Dedifferentiated amniotic fluid mesenchymal stem cell (primary cell): ENCODE results near the gene ZBTB21.
"Not testable (repeated sequence)": the region's sequence is repeated elsewhere in the genome, so short reads cannot be mapped to it uniquely, and the experiment has no call there.

Experiments
- DNase-seq: peaks from one replicate; pipeline ENCODE4 v3.0.0-alpha.2; 2016; ENCODE audit errors: extremely low spot score

ZBTB21 gene

DNA sequence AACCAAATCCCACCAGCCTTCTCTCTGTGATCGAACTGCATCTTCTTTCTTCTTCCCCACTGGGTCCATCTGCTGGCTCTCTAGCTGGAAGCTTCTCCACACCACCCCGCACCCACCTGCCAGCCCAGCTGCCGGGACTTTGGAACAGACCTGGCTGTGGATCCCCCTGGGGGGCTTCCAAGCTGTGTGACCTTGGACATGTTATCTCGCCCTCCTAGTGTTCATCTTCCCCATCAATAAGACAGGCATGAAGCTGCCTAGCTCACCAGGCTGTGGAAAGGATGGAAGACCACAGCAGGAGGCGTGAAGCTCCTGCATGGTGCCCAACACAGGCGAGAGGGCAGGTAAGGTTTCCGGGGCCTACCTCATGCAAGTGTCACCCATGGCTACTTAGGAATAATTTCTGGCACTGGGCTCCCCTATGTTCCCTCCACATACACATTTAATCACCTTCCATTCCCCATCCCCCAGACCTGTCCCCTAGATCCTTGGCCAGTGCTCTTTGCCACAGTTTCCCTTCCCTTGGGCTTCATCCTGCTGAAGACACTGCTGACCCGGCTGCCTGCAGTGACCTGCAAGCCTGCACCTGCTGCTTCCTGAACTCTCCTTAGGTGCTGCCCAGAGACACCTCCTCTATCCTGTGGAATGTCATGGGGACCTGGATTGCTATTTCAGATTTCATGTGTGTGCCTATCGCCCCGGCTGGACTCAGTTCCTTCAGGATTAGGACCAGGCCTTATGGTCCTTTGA is 43.1 kb downstream of the ZBTB21 start:
- DNase-seq: no peak

DNA sequence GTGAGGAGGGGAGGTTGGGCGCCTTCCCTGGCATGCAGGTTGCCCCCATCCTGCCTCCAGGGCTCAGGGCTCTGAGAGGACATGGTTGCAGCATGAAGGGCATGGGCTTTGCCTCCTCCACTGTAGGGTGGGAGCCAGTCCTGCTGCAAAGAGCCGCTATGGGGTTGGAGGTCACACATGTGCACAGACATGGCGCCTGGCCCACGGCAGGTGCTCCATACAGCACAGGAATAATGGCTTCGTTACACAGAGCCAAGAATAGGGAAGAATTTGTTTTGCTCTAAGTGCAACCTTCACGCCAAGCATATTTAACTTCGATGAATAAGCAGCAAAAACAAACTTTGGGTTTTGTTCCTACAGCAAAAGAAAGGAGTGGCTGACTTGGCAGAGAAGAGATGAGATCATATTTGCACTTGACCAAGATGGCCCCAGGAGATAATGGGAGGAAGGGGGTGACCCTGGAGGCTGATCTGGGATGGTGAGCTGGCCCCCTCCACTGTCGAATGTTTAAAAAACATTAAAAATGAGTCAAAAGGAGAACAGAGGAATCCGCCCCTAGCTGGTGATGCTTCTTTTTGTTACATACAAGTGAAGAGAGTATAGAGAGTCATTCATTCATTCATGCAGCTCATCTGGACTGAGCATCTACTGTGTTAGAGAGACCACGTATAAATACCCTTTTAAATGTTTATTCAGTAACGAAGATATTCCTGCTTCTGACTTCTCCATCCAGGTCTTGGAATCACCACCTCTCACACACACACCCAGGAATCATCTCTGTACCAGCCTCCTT is 43.9 kb downstream of the ZBTB21 start:
- DNase-seq: no peak

DNA sequence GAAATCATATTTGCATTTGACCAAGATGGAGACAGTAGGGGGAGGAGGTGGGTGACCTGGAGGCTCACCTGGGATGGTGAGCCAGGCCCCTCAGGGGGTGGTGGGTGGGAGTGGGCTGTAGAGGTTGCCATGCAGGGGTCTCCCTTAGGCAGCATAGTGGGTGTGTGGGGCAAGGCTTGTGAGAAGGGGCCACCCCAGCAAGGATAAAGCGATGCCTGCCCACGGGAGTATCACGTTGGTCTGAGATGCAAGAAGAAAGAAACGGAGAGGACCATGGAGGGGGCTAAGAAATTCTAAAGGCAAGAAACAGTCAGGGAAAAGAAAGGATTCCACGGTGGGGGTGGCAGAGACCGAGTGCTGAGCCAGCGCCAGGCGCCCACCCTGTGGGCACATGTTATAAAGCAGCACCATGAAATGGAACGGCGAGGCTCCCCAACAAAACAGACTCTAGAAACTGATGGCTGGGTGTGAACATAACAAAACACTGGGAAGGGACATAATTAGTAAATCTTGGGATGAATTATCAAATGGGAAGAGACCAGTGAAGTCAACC is 44.6 kb downstream of the ZBTB21 start:
- DNase-seq: no peak

DNA sequence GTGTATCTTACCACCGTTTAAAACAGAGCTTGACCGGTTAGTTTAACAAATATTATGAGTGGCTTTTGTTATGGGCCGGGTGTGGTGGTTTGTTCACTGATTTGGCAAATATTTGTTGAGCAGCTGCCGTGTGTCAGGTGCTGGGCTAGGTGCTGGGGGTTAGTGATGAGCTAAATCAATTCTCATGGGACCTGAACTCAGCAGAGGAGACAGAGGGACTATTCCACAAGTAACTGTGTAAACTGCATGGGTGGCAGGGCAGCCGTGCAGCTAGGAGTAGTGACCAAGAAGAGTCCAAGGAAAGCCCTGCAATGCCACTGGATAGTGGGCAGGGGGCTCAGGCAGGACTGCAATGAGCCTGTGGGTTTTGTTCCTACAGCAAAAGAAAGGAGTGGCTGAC is 45.1 kb downstream of the ZBTB21 start:
- no peak for DNase-seq

DNA sequence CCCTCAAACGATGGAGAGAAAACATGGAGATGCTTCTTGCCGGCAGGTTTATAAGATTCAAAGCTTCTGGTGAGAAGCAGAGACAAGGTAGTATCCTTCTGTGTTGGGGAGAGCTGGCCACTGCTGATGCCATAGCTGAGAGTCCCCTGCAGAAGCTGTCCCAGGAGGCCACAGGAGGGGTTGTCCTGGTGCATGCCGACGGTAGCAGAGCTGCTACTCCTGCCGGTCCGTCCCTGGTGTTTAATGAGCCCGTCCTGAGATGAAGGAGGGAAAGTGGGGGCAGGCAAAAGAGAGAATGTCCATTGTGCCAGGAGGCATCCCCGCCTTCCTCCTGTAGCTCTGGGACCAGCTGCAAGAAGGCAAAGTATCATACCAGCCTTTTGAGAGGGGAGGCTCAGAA is 46.0 kb downstream of the ZBTB21 start:
- DNase-seq: no peak

DNA sequence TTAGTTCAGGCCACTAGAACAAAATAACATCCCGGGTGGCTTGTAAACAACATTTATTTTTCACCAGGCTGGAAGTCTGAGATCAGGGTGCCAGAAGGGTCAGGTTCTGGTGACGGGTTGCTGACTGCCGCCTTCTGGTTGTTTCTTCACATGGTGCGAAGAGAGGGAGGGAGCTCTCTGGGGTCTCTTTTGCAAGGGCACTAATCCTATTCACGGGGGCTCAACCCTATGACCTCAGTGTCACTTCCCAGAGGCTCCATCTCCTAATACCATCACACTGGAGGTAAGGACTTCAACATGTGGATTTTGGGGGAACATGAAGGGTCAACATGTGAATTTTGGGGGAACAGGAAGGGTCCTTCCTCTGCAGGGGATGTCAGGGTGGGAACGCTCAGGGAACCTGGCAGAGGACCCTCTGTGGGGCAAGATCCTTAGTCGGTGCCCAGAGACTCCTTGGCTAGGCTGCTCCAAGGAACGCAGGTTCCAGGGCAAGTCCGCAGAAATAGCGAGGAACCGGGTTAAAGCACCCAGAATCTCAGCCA is 47.7 kb downstream of the ZBTB21 start:
- no peak for DNase-seq

DNA sequence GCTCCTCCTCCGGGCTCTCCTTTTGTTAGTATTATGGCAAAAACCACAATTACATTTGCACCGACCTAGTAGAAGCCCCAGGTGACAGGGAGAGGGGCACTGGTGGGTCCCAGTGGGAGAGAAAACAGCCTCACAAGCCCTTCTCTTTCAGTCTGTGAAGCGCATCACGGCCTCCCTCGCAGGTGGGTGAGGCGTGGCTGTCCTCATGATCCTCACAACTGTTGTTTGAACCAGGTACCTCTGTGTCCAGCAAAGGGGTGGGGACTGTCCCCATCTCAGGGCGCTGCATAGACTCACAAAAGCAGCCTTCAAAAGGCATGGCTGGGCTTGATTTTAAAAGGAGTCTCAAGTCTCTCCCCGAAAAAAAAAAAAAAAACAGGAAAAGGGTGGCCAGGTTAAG is 48.4 kb downstream of the ZBTB21 start:
- DNase-seq: no peak

DNA sequence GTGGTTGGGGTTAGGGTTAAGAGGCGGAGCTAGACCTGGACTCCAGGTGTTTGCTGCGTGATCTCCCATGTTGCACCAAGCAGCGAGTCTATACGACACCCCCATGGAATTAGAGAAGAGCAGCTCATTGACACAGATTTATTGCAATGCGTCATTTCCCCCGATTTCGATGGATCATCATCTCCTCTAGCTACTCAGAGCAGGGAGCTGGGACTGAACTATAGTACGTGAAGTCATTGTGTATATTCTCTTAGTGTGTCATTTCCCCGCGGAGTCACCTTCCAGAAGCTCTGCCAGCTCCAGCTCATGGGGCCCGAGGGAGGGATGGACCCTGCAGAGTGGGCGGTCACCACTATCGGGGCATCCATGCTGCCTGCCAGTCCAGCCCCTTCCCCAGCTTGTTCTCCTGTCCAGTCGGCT is 48.9 kb downstream of the ZBTB21 start:
- no peak for DNase-seq

DNA sequence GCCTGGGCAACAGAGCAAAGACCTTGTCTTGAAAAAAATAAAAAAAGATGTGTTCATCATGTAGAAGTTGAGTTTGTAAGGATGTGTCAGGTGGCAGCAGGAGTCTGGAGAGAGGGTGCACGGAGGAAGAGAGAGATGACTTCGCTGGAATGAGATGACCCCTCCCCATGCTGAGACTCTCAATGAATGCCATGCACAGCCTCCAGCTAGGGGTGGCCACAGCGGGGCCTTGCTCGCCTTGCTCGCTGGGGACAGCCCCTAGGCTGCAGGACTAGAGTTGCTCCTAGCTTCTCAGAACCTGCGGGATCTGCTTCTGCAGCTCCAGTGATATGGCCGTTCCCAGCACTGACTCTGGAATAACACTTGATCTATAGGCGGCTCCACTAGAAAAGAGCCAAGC is 49.8 kb downstream of the ZBTB21 start:
- no peak for DNase-seq

DNA sequence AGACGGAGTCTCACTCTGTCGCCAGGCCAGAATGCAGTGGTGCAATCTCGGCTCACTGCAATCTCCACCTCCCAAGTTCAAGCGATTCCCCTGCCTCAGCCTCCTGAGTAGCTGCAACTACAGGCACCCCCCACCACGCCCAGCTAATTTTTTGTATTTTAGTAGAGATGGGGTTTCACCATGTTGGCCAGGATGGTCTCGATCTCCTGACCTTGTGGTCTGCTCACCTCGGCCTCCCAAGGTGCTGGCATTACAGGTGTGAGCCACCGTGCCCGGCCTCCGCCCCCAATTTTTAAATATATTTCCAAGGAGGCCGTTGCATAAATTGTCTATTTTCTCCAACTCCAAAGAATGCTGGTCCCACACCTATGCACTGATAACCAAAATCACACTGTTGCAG is 50.5 kb downstream of the ZBTB21 start:
- not testable (repeated sequence) for DNase-seq

DNA sequence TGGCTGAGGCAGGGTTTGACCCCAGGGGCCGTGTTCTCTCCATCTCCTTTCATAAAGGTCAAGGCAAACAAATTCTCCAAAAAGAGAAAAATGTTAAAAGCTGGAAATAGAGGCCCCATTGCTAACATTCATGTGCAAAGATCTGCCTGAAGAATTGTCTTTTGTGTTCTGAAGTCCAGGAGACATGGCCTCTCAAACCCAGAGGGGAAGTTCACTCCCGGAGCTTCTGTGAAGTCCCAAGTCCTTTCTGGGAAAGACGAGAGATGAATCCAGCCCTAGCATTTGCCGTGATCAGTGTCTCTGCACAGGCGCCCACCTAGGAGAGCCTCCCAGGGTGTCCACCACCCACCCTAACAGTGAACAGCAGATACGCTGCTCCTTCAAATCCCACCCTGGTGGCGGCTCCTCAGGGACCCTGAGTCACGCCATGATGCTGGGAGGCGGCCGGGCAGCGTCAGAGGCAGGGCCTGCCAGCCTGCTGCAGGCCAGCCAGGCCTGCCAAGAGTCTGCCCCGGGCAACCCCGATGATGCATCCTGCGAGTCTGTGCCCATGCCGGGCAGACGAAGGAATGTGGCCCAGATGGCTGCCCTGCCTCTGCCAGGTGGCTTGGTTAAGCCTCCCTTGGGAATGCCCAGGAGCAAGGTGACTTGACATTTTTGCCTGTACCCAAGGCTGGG is 51.1 kb downstream of the ZBTB21 start:
- DNase-seq: no peak

DNA sequence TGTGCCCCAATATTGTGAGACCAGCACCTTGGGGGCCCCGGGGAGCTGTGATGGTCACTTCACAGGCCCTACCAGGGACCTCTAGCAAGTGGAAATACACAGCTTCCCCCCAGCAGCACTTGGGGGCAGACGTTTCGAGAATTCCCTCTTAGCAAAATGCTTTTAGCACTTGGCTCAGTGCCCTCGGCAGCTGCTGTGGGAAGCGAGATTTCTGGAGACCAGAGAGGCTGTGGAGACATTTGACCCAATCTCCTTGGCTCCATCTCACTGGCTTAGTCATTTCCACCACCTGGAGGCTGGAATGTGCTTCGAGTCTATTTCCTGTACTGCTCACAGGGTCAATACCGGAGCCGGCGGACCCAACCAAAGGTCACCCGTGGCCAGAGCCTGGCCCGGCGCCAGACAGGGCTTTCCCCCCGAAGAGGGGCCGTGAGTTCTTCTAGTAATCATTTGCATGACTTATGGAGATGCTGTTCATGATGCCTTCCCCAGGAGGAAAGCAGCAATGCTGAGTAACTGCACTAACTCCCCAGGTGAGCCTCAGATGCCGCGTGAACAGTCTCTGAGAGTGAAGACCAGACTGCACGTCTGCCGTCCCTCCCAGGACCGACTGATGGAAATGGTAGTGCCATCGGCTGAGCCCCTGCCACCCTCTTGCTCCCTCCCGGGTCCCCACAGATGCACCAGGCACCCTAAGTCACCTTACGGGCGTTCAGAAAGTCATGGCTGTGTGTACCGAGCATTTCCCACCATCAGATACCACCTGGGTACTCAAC is 52.0 kb downstream of the ZBTB21 start:
- DNase-seq: peak; percentile 28

DNA sequence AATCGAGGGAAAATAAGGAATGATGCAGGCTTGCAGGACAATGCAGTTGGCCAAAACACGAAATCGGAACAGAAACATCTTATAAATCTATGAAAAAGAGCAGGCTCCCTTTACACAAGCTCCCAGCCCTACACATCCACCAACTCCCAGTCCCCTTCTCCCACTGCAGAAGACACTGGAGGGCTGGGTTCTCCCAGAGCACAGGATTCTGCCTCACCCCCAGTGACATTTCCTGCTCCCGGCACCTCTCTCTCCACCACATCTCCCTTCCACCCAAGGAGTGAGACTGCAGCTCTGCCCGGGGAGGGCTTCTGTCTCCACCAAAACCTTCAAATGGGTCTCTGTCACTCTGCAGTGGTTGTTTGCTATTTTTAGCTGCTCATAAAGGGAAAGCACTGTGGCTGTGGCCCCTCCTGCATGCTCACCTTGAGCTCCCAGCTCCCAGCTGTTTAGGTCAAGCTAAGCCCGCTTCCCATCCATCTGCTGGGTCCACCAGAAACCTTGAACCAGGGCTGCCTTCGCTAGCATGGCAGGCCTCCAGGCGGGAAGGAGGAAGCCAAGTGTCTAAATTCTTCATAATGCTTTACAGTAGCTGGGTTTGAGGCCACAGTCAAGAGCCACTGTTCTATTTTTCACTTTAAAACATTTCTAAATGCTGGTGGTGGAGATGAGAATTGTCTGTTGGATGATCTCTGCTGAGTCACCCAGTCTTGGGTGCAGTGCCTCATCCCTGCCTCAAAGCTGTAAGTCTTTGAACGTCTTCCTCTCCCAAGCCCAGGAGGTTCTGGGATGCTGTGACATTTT is 53.0 kb downstream of the ZBTB21 start:
- peak; percentile 45 for DNase-seq

DNA sequence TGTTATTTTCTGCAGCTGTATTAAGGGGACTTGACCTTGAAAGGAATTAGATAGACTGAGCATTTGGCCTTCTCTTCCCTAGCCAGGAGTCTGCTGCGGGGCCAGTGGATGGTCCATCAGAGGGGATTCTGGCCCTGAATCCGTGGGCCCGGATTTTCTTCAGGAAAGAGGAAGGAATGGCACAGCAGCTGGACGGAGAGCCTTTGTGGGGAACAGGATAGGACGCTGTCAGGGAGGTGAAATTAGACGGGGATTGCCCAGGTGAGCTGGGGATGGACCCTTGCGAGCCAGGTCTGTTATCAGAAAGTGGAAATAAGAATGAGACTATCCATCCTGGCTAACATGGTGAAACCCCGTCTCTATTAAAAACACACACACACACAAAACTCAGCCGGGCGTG is 54.6 kb downstream of the ZBTB21 start:
- DNase-seq: no peak

DNA sequence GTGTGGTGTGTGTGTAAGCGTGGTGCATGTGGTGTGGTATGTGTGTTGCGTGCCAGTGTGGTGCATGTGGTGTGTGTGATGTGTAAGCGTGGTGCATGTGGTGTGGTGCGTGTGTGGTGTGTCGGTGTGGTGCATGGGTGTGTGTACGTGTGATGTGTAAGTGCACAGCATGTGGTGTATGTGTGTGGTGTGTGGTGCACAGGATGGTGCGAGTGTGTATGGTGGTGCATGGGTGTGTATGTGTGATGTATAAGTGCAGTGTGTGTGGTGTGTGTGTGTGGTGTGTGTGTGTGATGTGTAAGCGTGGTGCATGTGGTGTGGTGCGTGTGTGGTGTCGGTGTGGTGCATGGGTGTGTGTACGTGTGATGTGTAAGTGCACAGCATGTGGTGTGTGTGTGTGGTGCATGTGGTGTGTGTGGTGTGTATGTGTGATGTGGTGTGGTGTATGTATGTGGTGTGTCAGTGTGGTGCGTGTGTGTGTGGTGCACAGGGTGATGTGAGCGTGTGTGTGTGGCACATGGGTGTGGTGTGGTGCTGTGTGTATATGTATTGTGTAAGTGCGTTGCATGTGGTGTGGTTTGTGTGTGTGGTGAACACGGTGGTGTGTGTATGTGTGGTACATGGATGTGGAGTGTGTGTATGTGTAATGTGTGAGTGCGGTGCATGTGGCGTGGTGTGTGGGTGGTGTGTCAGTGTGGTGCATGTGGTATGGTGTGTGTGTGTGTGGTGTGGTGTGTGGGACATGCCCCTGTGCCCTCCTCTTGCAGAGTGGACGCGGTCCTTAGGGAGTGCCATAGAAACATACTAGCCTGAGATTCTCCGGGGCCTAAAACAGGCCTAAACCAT is 55.3 kb downstream of the ZBTB21 start:
- no peak for DNase-seq

DNA sequence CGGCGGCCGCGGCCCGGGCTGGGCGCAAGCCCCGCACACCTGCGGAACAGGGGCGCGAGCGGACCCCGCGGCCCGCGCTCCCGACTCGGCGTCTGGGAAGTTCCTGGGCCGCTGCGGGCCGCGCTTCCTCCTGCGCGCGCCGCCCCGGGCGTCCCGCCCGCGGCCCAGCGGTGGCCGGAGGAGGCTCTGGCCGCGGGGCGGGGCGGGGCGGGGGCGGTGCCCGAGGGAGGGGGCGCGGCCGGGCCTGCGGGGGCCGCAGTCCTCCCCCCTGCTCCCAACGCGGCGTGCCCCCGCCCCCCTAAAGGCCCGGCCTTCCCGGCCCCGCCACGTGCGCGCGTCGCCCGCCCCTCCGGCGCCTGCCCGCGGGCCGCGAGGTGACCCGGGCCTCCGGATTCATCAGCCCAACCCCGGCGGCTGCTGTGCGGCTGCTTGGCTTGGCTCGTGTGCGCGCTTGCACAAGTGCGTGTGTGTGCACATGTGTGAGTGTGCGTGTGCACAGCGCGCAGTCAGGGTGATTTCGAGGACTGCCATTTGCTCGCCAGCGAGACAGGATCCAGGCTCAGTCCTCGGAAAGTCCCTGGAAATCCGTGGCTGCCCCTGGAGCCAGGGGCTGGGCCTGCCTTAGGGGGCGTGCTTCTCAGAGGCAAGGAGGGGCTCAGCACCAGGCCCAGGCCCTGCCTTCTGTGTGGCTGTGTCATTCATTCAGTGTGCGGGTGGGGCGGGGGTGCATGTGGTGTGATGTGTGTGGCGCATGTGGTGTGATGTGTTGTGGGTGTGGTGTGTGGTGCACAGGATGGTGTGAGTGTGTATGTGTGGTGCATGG is 56.1 kb downstream of the ZBTB21 start, which contains the start of gene C2CD2:
TSS of gene C2CD2 (minus strand) at position 188 of the 823 bp plus-strand sequence. CDS start 370 bp downstream, outside the sequence.
- no peak for DNase-seq

DNA sequence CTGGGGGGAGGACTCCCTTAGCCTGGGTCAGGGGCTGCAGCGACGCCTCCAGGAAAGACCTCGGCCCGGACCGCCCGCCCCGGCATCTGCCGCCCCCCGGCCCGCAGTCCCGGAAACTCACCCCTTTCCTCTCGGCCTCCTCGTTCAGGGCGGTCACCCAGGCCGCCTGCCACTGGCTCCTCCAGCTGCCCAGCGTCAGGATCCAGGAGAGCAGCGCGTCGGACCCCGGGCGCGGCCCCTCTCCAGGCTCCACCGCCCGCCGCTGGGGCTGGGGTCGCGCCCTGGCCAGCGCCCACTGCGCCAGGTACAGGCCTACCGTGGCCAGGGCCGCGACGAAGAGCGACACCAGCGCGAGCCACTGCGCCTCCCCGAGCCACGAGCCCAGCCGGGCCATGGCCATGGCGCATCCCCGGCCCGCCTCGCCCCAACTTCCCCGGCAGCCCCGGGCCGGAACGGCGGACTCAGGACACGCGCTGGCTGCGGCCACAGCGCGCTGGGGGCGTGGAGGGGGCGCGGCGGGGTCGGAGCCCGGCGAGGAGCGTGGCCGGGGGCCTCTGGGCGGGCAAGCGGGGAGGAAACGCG is 56.8 kb downstream of the ZBTB21 start:
- DNase-seq: no peak

DNA sequence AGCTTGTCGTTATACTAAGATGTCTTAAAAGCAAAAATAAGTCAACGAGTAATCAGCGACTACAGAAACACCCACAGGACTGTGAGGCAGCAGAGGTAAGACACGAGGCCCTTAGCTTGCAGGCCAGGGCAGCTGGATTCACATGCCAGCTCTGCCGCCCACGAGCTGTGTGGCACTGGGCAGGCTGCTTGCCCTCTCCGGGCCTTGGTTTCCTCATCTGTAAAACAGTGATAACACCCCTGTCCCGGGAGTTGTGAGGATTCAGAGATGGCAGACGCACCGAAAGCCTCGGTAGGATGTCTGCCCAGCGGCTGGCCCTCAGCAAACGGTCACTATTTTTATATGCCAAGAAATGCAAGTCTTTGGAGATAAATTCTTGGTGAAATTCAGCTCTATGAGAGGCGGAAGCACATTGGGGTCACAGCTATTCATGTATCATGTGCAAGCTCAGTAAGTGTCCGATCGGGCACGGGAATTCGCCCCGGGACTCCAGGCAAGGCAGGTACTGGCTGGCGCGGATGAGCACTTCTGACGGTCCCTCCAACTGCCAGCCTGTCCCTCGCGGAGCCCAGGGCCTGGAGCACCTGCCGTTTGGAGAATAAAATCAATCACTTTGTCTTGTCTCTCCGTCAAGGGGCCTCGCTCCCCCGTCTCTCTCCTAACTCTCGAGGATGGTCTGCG is 57.5 kb downstream of the ZBTB21 start:
- no peak for DNase-seq
